GM21825 (cell line): Measurements from ENCODE around the gene KIR2DL1.
"Not testable (repeated sequence)": the region's sequence is repeated elsewhere in the genome, so short reads cannot be mapped to it uniquely, and the experiment has no call there.

Source experiments
- ATAC-seq: cut with Tn5 transposase; IDR thresholded peaks from one replicate; pipeline ENCODE4 v1.9.1; 2021; ENCODE audit warnings: mild to moderate bottlenecking, moderate library complexity; ENCODE audit not compliant: unreplicated experiment

KIR2DL1 gene

DNA sequence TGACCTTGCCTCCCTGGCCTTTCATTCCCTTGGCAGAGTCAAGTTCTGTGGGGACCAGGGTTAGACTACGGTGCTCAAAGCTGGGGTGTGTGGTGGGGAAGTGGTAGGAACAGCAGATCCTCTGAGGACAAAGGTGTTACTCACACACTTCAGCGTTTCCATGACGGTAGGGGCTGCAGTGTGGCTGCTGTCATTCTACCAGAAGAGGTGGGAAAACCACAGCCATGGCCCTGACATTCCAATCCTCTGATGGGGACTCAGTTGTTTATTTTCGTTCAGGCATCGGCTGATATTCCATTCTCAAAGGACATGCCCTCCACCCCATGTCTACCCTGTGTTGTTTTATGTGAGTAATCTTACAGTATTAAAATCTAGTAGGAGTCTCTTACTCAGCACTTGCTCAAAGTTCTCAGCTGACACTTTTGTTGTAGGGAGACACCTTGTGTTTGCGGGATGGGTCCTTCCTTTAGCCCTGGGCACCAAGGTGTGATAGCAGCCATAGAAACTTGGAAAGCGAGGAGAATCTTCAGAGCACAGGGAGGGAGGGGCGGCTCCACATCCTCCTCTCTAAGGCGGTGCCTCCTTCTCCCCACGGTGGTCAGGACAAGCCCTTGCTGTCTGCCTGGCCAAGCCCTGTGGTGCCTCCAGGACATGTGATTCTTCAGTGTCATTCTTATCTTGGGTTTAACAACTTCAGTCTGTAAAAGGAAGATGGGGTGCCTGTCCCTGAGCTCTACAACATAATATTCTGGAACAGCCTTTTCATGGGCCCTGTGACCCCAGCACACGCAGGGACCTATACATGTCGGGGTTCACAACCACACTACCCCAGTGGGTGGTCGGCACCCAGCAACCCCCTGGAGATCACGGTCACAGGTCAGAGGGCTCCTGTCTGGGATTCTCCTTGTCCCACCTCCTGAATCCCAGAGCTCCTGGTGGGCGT is 1.7 kb downstream of the KIR2DL1 start:
- not testable (repeated sequence) for ATAC-seq

DNA sequence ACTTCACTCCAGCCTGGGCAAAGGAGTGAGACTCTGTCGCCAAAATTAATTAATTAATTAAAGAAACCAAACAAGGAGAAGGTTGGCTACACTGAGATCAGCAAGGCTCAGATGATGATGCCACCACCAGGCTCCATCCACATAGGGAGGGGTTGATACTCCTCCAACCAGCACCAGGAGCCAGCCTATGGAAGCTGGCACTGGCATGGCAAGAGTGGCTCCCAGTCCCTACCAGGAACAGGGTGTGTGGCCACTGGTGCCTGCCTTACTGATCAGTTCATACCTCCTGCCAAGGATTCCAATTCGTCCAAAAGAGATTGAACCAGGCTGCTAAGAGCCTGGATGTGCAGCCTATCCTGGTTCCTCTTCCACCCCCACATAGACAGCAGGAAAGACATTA is 3.1 kb downstream of the KIR2DL1 start:
- ATAC-seq, result not testable (repeated sequence)

DNA sequence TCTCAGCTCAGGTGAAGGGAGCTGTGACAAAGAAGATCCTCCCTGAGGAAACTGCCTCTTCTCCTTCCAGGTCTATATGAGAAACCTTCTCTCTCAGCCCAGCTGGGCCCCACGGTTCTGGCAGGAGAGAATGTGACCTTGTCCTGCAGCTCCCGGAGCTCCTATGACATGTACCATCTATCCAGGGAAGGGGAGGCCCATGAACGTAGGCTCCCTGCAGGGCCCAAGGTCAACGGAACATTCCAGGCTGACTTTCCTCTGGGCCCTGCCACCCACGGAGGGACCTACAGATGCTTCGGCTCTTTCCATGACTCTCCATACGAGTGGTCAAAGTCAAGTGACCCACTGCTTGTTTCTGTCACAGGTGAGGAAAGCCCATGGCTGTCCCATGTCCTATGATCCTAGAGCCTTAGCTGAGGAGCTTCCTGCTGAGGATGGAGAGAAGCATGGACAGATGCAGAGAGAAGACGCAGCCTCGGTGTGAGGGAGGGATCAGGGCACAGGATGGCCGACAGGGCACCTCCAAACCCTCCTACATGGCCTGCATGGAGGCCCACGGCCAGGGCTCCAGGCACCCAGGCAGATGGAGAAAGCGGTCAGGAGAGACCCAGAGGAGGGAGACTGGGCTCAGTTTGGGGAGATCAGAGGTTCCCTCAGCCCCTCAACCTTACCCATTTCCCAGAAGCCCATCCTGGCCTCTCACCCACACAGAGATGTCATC is 5.7 kb downstream of the KIR2DL1 start:
- ATAC-seq, result not testable (repeated sequence)

DNA sequence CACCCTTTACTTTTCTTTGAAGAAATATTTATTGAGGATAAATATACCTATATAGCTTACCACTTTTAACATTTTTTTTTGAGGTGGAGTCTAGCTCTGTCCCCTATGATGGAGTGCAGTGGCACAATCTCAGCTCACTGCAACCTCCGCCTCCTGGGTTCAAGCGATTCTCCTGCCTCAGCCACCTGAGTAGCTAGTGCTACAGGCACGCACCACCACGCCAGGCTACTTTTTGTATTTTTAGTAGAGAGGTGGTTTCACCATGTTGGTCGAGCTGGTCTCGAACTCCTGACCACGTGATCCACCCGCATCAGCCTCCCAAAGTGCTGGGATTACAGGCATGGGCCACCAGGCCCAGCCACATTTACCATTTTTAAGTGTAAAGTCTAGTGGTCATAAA is 6.2 kb downstream of the KIR2DL1 start:
- not testable (repeated sequence) for ATAC-seq

- not testable (repeated sequence) for ATAC-seq
Measured at GRCh38 chr19:54777851-54778250, 8.3 kb downstream of the KIR2DL1 start.

- not testable (repeated sequence) for ATAC-seq
Measured at GRCh38 chr19:54778896-54779295, 9.3 kb downstream of the KIR2DL1 start.

- ATAC-seq, result not testable (repeated sequence)
Measured at GRCh38 chr19:54782916-54783315, 13.3 kb downstream of the KIR2DL1 start.

DNA sequence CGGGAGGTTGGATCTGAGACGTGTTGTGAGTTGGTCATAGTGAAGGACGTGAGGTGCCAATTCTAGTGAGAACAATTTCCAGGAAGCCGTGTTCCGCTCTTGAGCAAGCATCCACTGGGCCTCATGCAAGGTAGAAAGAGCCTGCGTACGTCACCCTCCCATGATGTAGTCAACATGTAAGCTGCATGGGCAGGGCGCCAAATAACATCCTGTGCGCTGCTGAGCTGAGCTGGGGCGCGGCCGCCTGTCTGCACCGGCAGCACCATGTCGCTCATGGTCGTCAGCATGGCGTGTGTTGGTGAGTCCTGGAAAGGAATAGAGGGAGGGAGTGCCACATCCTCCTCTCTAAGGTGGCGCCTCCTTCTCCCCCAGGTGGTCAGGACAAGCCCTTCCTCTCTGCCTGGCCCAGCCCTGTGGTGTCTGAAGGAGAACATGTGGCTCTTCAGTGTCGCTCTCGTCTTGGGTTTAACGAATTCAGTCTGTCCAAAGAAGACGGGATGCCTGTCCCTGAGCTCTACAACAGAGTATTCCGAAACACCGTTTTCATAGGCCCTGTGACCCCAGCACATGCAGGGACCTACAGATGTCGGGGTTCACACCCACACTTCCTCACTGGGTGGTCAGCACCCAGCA is 16.6 kb downstream of the KIR2DL1 start:
- not testable (repeated sequence) for ATAC-seq

DNA sequence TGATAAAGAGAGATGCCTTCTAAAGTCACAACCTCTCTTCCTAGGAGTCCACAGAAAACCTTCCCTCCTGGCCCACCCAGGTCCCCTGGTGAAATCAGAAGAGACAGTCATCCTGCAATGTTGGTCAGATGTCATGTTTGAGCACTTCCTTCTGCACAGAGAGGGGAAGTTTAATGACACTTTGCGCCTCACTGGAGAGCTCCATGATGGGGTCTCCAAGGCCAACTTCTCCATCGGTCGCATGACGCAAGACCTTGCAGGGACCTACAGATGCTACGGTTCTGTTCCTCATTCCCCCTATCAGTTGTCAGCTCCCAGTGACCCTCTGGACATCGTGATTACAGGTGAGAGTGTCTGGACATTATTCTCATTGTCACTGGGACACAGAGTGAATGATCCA is 18.6 kb downstream of the KIR2DL1 start:
- ATAC-seq, result not testable (repeated sequence)

DNA sequence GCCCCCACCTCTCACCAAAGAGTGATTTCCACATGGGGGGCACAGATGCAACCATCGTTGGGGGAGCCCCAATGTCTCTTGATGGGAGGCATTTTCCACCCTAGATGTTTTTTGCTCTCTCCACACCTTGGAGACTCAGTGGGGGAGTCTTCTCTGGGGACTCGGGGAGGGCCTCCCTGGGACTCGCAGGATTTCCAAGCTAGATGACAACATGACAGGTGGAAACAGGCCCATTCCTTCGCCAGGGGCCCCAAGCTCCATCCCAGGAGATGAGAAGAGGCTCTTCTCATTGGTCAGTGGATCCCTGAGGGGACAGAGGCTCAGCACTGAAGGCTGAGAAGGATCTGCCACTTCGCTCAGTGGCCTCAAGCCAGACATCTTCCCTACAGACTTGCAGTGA is 21.1 kb downstream of the KIR2DL1 start:
- ATAC-seq, result no peak

GRCh38 chr19:54791476-54791875 is 21.9 kb downstream of the KIR2DL1 start:
- ATAC-seq, result no peak

- ATAC-seq, result no peak
Measured at GRCh38 chr19:54792814-54793213, 23.2 kb downstream of the KIR2DL1 start.

- no peak for ATAC-seq
Measured at GRCh38 chr19:54795758-54796157, 26.2 kb downstream of the KIR2DL1 start.

DNA sequence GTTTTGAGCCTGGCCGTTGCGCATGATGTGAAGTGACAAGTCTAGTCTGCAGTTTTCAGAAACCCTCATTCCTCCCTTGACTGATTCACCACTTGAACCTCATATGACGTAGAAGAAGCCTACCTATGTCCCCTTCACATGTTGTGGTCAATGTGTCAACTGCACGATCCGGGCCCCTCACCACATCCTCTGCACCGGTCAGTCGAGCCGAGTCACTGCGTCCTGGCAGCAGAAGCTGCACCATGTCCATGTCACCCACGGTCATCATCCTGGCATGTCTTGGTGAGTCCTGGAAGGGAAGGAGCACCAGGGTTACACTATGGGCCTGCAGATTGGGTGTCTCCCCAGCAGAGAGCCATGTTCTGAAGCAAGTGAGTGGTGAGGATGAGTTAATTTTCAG is 33.8 kb downstream of the KIR2DL1 start, which contains the start of gene KIR2DL4:
TSS of gene KIR2DL4 (plus strand) at position 201 of the 400 bp plus-strand sequence. CDS start at position 243, 42 bp downstream.
- no peak for ATAC-seq

DNA sequence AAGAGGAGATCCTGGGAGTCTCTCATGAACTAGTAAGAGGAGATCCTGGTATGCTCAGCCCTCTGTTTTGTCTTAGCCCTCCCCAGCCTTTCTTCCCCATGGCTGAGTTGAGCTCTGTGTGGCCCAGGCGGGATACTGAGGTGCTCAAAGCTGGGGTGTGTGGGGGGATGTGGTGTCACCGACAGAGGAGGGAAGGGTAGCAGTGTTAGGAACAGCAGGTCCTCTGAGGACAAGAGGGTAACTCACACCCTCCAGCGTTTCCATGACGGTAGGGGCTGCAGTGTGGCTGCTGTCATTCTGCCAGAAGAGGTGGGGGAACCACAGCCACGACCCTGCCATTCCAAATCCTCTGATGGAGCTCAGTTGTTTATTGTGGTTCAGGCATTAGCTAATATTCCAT is 34.5 kb downstream of the KIR2DL1 start:
- ATAC-seq, result no peak

GRCh38 chr19:54804571-54804970 is 35.0 kb downstream of the KIR2DL1 start:
- ATAC-seq, result no peak

DNA sequence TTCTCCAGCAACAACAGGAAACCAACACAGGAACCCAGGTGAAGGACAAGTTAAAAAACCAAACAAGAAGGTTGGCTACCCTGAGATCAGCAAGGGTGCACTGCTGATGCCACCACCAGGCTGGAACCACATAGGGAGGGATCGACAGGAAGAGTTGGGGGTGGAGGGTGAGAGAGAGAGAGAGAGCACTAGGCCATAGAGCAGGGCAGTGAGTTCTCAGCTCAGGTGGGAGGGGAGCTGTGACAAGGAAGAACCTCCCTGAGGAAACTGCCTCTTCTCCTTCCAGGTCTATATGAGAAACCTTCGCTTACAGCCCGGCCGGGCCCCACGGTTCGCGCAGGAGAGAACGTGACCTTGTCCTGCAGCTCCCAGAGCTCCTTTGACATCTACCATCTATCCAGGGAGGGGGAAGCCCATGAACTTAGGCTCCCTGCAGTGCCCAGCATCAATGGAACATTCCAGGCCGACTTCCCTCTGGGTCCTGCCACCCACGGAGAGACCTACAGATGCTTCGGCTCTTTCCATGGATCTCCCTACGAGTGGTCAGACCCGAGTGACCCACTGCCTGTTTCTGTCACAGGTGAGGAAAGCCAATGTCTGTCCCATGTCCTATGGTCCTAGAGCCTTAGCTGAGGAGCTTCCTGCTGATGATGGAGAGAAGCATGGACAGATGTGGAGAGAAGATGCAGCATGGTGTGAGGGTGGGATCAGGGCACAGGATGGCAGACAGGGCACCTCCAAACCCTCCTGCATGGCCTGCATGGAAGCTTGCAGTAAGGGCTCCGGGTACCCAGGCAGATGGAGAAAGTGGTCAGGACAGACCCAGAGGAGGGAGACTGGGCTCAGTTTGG is 36.3 kb downstream of the KIR2DL1 start:
- ATAC-seq, result no peak

- ATAC-seq, result no peak
Measured at GRCh38 chr19:54806516-54806838, 36.9 kb downstream of the KIR2DL1 start.

DNA sequence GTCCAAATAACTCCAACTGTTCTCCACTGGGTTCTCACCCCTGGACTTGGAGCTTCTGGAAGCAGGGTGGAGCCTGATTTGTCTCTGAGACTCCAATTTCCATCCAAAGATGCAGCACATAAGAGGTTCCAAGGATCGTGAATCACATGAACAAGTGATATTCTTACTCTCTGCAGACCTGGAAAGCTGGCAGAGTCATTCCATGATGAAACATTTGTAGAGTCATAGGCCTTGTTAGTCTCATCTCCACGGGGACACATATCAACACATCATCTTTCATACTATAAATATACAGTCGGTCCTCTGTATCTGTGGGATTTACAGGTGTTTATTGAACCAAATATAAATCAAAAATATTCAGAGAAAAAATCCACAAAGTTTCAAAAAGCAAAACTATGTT is 45.0 kb downstream of the KIR2DL1 start:
- not testable (repeated sequence) for ATAC-seq

DNA sequence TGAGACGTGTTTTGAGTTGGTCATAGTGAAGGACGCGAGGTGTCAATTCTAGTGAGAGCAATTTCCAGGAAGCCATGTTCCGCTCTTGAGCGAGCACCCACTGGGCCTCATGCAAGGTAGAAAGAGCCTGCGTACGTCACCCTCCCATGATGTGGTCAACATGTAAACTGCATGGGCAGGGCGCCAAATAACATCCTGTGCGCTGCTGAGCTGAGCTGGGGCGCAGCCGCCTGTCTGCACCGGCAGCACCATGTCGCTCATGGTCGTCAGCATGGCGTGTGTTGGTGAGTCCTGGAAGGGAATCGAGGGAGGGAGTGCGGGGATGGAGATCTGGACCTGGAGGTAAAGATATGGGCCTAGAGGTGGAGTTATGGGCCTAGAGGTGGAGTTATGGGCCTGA is 46.7 kb downstream of the KIR2DL1 start, which contains the start of gene KIR3DL1:
TSS of gene KIR3DL1 (plus strand) at position 218 of the 400 bp plus-strand sequence.
- not testable (repeated sequence) for ATAC-seq
